NCI-H345 treated with DMSO at 0.1 percent for 48 hours (cell line): ENCODE results near the gene ZNF281.

Source experiments
- DNase-seq: peaks from one replicate; lab custom pipeline; 2025; ENCODE audit not compliant: unreplicated experiment; lab: John Stamatoyannopoulos, UW

ZNF281 gene

GRCh38 chr1:200391747-200392146, 18.1 kb downstream of the ZNF281 start:
- DNase-seq: no peak

DNA sequence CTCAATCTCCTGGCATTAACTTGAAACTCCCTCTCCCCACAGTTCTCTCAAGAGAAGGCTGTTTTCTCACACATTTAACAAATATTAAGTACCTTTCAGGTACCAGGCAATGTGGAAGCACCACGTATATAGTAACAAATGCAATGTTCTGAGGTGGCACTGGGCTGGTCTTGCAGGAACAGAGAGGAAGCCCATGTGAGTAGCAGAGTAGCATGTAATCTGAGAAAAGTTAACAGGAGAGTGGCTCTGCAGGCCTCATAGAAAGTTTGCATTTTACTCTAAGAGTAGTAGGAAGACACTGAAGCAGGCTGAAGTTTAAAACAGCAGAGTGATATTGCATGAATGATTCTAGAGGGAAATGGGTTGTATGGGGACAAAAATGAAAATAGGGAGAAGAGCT, 21.0 kb downstream of the ZNF281 start:
- DNase-seq: no peak

GRCh38 chr1:200386416-200386815, 23.4 kb downstream of the ZNF281 start:
- DNase-seq: no peak

- no peak for DNase-seq
These were observed 24.9 kb downstream of the ZNF281 start for GRCh38 chr1:200384818-200385390.

- DNase-seq: no peak
These were observed 28.4 kb downstream of the ZNF281 start for GRCh38 chr1:200381256-200381984.

GRCh38 chr1:200380589-200381021, 29.2 kb downstream of the ZNF281 start:
- DNase-seq: no peak

GRCh38 chr1:200379940-200380588, 29.8 kb downstream of the ZNF281 start:
- no peak for DNase-seq

DNA sequence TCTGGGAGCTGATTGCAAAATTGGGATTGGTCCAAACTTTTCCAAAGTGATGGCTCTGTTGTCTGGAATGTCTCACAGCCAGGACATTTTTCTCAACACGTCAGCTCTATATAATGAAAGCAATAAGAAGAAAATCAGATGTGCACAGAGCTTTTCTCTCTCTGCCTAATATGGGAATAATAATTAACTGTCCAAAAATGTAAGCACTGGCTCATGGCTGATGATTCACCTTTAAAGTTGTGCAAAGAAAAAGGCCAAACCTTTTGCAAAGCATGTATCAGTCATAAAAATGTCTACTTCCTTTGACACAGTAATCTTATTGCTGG, 30.4 kb downstream of the ZNF281 start:
- DNase-seq: no peak

DNA sequence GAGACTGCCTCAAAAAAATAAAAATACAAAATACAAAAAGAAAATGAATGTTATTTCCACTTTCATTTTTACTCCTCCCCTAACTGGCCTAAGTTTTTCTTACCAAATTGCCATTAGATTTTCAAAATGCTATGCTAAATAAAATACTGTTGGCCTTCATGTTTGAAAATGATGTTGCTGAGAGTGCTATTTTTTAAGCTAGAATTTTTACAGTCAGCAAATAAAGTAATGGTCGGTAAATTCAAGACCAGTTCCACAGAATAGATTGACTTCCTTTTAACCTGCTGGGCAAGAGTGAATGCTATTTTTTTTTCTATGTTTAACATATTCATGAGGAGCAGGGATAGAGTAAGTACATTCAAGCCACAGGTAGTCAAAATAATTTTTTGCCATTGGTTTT, 31.7 kb downstream of the ZNF281 start:
- DNase-seq: no peak

DNA sequence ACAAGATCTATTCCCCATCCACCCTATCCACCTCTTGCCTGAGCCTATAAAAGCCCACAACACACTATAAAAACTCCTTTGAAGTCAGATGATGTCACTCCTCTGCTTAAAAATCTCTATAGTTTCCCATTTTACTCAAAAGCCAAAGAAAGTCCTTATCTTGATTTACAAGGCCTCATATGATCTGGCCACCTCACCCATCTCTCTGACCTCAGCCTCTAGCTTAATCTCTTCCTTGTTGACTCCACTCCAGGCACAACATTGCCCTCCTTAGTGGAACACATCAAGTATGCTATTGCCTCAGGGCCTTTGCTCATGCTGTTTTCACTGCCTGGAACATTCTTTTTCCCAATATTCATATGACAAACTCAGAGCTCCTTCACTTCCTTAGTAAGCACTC, 33.3 kb downstream of the ZNF281 start:
- DNase-seq: no peak

DNA sequence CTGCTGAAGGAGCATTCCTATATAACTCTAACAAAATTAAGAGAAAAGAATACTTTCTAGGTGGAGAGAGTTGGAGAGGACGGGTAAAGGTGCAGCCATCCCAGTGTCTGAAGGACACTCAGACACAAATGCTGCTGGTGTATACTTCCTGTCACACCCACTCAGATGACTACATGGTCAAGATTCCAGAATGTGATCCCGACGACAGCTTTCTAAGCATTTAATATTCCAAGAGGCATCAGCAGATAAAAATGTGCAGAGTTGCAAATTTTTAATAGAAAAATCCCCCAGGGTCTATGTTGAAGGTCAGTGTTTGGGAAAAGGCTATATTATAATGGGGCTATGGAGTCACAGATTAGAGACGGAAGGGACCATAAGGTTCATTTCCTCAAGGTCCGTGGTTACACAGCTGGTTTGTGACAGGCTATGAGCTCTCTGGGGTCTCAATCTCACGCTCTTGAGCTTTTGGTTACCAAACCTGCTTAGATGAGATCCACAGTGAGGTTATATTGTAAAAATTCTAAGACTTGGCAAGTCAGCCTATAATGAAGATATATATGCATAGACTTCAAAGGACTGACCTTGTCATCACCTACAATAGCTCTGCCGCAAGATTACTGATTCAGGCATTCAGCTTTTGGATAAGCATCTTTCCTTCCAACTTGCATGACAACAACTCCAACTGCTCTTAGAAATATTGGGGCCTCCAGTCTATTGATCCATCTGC, 35.1 kb downstream of the ZNF281 start:
- no peak for DNase-seq

DNA sequence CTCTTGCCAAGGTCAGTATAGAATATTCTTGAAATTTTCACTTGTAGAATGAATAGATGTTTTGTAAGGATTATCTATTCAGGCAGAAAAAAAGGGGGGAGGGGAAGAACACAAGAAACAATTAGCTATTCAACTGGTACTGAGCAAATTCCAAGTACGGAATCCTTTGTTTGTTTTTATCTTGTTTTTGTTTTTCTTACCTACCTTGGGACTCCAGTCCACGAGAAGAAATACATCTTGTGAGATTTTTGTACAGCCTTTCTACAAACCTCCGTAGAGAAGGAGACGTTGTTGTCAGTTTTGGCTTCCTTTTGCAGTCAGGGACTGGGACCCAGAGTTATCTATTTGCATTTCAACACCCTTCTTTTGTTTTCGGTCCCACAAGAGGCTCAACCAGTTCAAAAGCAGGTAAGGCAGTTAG, 36.0 kb downstream of the ZNF281 start:
- no peak for DNase-seq

DNA sequence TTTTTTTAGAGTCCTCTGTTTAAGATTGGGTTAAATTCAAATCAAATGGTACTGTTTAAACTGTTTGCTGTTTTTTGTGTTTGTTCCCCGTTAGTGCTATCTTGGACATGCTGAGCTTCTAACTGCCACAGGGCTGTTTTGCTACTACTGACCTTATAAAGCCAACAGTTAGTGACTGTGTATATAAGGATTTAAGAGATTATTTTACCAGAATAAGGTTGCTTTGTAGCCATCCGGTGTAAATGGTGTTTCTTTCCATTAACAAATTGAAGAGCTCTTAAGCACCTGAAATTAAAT, 37.0 kb downstream of the ZNF281 start:
- no peak for DNase-seq

- DNase-seq: no peak
These were observed 37.5 kb downstream of the ZNF281 start for GRCh38 chr1:200372095-200372884.

DNA sequence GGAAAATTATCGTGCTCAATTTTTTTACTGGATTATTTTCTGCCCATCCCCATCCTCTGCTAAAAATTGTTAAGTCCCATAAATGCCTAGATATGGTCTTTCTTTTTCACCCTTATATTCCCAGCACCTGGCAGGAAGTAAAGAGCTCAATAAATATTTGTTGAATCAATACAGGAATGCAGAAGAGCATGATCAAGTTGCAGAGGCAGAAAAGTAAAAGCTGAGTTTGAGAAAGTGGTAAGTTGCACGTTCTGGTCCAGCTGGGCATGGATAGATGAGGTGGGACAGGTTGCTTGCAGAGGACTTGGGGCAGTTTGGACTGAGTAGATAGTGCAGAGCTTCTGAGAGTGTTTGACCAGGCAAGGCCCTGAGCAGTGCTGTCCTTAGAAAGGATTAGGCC, 40.1 kb downstream of the ZNF281 start:
- no peak for DNase-seq

GRCh38 chr1:200369131-200369530, 40.7 kb downstream of the ZNF281 start:
- no peak for DNase-seq

DNA sequence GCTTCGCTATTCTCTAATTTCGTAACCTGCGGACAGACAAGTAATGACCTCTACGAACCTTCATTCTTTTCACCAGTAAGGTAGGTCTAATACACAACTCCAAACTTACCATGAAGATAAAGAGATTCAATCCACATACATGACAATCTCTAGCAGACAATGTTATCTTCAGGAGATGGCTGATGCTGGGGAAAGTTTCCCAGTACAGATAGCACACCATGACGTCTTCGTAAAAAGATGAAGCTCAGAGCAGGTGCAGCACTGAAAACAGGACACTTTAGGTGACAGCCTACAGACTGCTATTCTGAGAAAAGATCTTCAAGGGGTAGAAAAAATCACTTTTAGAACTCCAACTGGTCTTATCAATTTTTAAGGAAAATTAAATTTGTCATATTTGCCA, 41.3 kb downstream of the ZNF281 start:
- no peak for DNase-seq

- no peak for DNase-seq
These were observed 41.8 kb downstream of the ZNF281 start for GRCh38 chr1:200367841-200368534.

DNA sequence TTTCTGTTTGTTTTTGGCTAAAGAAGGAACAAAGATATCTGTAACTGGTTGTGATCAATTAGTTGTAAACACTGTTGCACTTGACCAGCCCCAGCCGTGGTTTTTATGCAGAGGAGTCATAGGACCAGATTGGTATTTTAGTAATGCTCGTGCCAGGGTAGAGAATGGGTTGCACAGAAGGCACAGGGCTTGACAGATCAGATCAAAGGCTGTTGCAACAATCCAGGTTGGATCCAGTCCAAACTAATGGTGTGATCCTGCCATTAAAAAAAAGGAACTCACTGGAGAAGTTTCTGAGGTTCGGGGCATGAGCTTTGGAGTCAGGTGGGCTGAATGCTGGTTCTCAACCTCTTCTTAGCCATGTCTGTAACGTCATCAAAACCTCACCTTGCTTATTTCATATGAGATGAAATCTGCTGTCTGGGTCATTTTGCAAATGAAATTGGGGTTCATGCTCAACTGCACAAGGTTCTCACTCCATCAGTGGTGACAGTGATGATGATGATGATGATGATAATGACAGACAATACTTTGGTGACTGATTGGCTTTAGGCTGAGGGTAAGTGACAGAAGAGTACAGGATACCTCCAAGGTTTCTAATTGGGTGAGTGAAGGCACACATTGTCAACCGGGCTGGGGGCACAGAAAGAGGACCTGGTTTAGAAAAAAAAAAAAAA, 43.1 kb downstream of the ZNF281 start:
- DNase-seq: no peak

DNA sequence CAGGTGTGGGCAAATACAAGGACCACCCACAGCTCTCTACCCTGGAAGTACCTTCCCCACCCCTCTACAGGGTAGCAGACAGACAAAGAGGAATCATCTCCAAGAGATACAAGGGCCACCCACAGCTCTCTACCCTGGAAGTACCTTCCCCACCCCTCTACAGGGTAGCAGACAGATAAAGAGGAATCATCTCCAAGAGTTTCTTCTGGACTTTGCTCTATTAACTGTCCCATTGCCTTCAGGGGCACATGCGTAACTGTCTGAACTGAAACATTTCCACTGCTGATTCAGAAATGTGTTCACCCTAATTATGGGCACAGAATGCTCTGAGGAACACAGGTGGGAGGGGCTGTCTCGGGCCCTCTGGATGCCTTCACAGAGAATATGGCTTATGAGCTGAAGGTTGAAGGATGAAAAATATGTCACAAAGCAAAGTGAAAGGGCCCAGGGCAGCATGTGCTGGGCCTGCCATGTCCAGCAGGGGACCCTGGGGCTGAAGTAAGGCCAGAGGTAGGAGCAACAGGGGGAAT, 43.9 kb downstream of the ZNF281 start:
- no peak for DNase-seq
